PC-3 (cell line): Measurements from ENCODE around the gene REELD1. TPM values are rescaled to one million over a fixed set of nuclear protein-coding genes. Genes with fewer than 3 reads are reported as not detected.

Experiments
- ATAC-seq: fragments of 200-7000 bp; cut with Tn5 transposase; 2 replicates; pipeline ENCODE4 v1.9.1; 2020; ENCODE audit warnings: mild to moderate bottlenecking, moderate library complexity
- BruUV-seq: library from RNA; stranded (reverse); fragments of 400-500 nt; replicated peaks from 2 replicates; lab custom pipeline; 2021; lab: Mats Ljungman, UMichigan
- CTCF ChIA-PET: fragments of 300-600 bp; sonication (Branson Sonifier 250); formaldehyde crosslinking; loops from one replicate; lab custom pipeline; 2022; ENCODE audit warnings: antibody characterized with exemption; lab: Charles Lee
- POLR2A ChIA-PET: fragments of 300-600 bp; sonication (Branson Sonifier 250); formaldehyde crosslinking; loops from one replicate; lab custom pipeline; 2022; ENCODE audit warnings: antibody characterized with exemption; ENCODE audit not compliant: unreplicated experiment; lab: Charles Lee
- DNase-seq: peaks from one replicate; pipeline ENCODE4 v3.0.0-alpha.2; 2015
- H2AFZ ChIP-seq: fragments of 300-600 bp; sonication (generic); 2 replicates; pipeline ENCODE4 v1.6.0; 2016; ENCODE audit warnings: antibody characterized with exemption, low read length
- H3F3A ChIP-seq: fragments of 300-600 bp; sonication (generic); one replicate; pipeline ENCODE4 v1.6.0; 2017; ENCODE audit warnings: antibody characterized with exemption, low read length, control low read depth, mild to moderate bottlenecking; ENCODE audit not compliant: unreplicated experiment
- H3K27ac ChIP-seq: fragments of 300-600 bp; sonication (generic); 2 replicates; pipeline ENCODE4 v1.5.1; 2016; ENCODE audit warnings: mild to moderate bottlenecking, low read length
- H3K27me3 ChIP-seq: fragments of 300-600 bp; sonication (generic); 2 replicates; pipeline ENCODE4 v1.6.1; 2016; ENCODE audit warnings: low read length, mixed read lengths
- H3K36me3 ChIP-seq: fragments of 300-600 bp; sonication (generic); 2 replicates; pipeline ENCODE4 v1.6.1; 2016; ENCODE audit warnings: low read depth, mixed run types, low read length, mixed read lengths
- H3K4me1 ChIP-seq: fragments of 300-600 bp; sonication (generic); 2 replicates; pipeline ENCODE4 v1.5.1; 2016; ENCODE audit warnings: low read length; ENCODE audit not compliant: insufficient read depth
- H3K4me2 ChIP-seq: fragments of 300-600 bp; sonication (generic); 2 replicates; pipeline ENCODE4 v1.6.0; 2016; ENCODE audit warnings: low read length
- H3K4me3 ChIP-seq: fragments of 300-600 bp; sonication (generic); 2 replicates; pipeline ENCODE4 v1.5.1; 2016; ENCODE audit warnings: mild to moderate bottlenecking, low read length, mixed read lengths
- H3K79me2 ChIP-seq: fragments of 300-600 bp; sonication (generic); 2 replicates; pipeline ENCODE4 v1.6.1; 2017; ENCODE audit warnings: low read length, mixed read lengths
- H3K9ac ChIP-seq: fragments of 300-600 bp; sonication (generic); 2 replicates; pipeline ENCODE4 v1.6.0; 2016; ENCODE audit warnings: mild to moderate bottlenecking, low read length
- H3K9me2 ChIP-seq: fragments of 300-600 bp; sonication (generic); replicated peaks from 2 replicates; pipeline ENCODE4 v1.6.1; 2016; ENCODE audit warnings: mixed run types, low read length, mixed read lengths
- H3K9me3 ChIP-seq: fragments of 300-600 bp; sonication (generic); 2 replicates; pipeline ENCODE4 v1.6.1; 2016; ENCODE audit warnings: low read length, mixed read lengths
- H4K20me1 ChIP-seq: fragments of 300-600 bp; sonication (generic); 2 replicates; pipeline ENCODE4 v1.6.1; 2016; ENCODE audit warnings: low read length, mixed read lengths
- CTCF ChIP-seq: fragments of 300-600 bp; sonication (generic); conservative IDR thresholded peaks from 2 replicates; pipeline ENCODE4 v1.5.1; 2017; ENCODE audit warnings: antibody characterized with exemption, low read depth, mild to moderate bottlenecking, low read length
- EZH2 ChIP-seq: fragments of 300-600 bp; sonication (generic); IDR thresholded peaks from one replicate; pipeline ENCODE4 v1.6.1; 2017; ENCODE audit warnings: antibody characterized with exemption, mild to moderate bottlenecking, low read length; ENCODE audit not compliant: unreplicated experiment
- EZH2phosphoT487 ChIP-seq: fragments of 300-600 bp; sonication (generic); IDR thresholded peaks from 2 replicates; pipeline ENCODE4 v1.6.1; 2018; ENCODE audit warnings: mild to moderate bottlenecking, antibody characterized with exemption, low read length, borderline replicate concordance
- intact Hi-C: fragments of 100-400 bp; cut with micrococcal nuclease; formaldehyde crosslinking; loops from 2 replicates; pipeline ENCODE4 v1.9.0; 2023
- total RNA-seq: library from RNA; depleted of rRNA; stranded (reverse); fragments of >200 nt; gene quantifications from 2 replicates; pipeline ENCODE4 v1.2.3, GENCODE V29; 2014

REELD1 gene
- total RNA-seq, 1 experiment from 2014 or later = not detected

- POLR2A ChIA-PET = no interaction called here
- no peaks in the 10 kb centered on the region for H3K27me3 ChIP-seq
- peak; percentile 63 for DNase-seq
These were observed 46.2 kb downstream of the REELD1 start for GRCh38 chr4:146260521-146260920.

GRCh38 chr4:146261041-146261440 is 46.7 kb downstream of the REELD1 start:
- H3K36me3 ChIP-seq = no peaks in the 10 kb centered on the region
- ChIA-PET CTCF (interaction anchor here (1.6 kb wide), 1 partner anchor 70 kb away, joined by 3 read pairs; no protein-coding TSS in a partner anchor), POLR2A (no interaction called here)
- no peaks in the 10 kb centered on the region for H3K9me3 ChIP-seq
- no peak for DNase-seq
- no peak overlapping the region for H2AFZ ChIP-seq
- intact Hi-C loops = no loop called here
- H3K4me2 ChIP-seq = no peak overlapping the region
- TF ChIP-seq CTCF = no peak
- TF ChIP-seq EZH2 = no peak
- no peak for TF ChIP-seq EZH2phosphoT487
- no peaks in the 10 kb centered on the region for H3F3A ChIP-seq
- H3K9ac ChIP-seq = no peak overlapping the region
- no peak overlapping the region for H3K4me3 ChIP-seq
- peaks cover 7% of the 10 kb centered on the region; the same call in 1 of the 2 replicates for H3K4me1 ChIP-seq
- H4K20me1 ChIP-seq = no peaks in the 10 kb centered on the region
- ATAC-seq = no peak
- H3K27me3 ChIP-seq = no peaks in the 10 kb centered on the region
- H3K79me2 ChIP-seq = no peaks in the 10 kb centered on the region
- H3K9me2 ChIP-seq = no peaks in the 10 kb centered on the region
- BruUV-seq = no TSS peak
- H3K27ac ChIP-seq = no peak overlapping the region

More at GRCh38 chr4:146260521-146260920, 46.2 kb downstream of the REELD1 start:
- H3K4me3 ChIP-seq = no peak overlapping the region
- no peaks in the 10 kb centered on the region for H3K9me3 ChIP-seq
- no peak overlapping the region for H2AFZ ChIP-seq
- CTCF ChIA-PET = interaction anchor here (1.6 kb wide), 1 partner anchor 70 kb away, joined by 3 read pairs; no protein-coding TSS in a partner anchor
- no peaks in the 10 kb centered on the region for H3K9me2 ChIP-seq
- H3K4me1 ChIP-seq = peaks cover 7% of the 10 kb centered on the region; the same call in 1 of the 2 replicates
- BruUV-seq = no TSS peak
- TF ChIP-seq CTCF (no peak), EZH2phosphoT487 (no peak), EZH2 (no peak)
- no peak overlapping the region for H3K9ac ChIP-seq
- peak; percentile 38; the same call in 1 of the 2 replicates for ATAC-seq
- H3K27ac ChIP-seq = no peak overlapping the region
- no peaks in the 10 kb centered on the region for H3F3A ChIP-seq
- H3K4me2 ChIP-seq = no peak overlapping the region
- H3K79me2 ChIP-seq = no peaks in the 10 kb centered on the region
- H3K36me3 ChIP-seq = no peaks in the 10 kb centered on the region
- intact Hi-C loops = no loop called here
- H4K20me1 ChIP-seq = no peaks in the 10 kb centered on the region

GRCh38 chr4:146263793-146264192 is 49.5 kb downstream of the REELD1 start:
- H3K9ac ChIP-seq = no peak overlapping the region
- no peaks in the 10 kb centered on the region for H3K36me3 ChIP-seq
- TF ChIP-seq EZH2 = no peak
- TF ChIP-seq EZH2phosphoT487 = no peak
- TF ChIP-seq CTCF = no peak
- H3K27me3 ChIP-seq = no peaks in the 10 kb centered on the region
- CTCF ChIA-PET = no interaction called here
- H3K27ac ChIP-seq = no peak overlapping the region
- H3K4me2 ChIP-seq = no peak overlapping the region
- H3K9me3 ChIP-seq = no peaks in the 10 kb centered on the region
- BruUV-seq = no TSS peak
- no peak overlapping the region for H3K4me3 ChIP-seq
- ATAC-seq = no peak
- no peak overlapping the region for H2AFZ ChIP-seq
- H3K79me2 ChIP-seq = no peaks in the 10 kb centered on the region
- H3K9me2 ChIP-seq = no peaks in the 10 kb centered on the region
- peaks cover 7% of the 10 kb centered on the region; the same call in 1 of the 2 replicates for H3K4me1 ChIP-seq
- intact Hi-C loops = no loop called here
- no peaks in the 10 kb centered on the region for H4K20me1 ChIP-seq
- POLR2A ChIA-PET = no interaction called here
- no peak for DNase-seq
- no peaks in the 10 kb centered on the region for H3F3A ChIP-seq
